Skeletal muscle cell (primary cell): ENCODE data around the gene SSBP3.

Source experiments
- DNase-seq: peaks from one replicate; pipeline ENCODE4 v3.0.0-alpha.2; 2010; ENCODE audit warnings: low read depth
- H3K4me3 ChIP-seq: 2 replicates; pipeline ENCODE4 v1.5.1; 2011; ENCODE audit warnings: low read depth, mild to moderate bottlenecking, control low read depth, low read length, moderate library complexity

The SSBP3 gene

GRCh38 chr1:54279457-54279856 lies 126.7 kb downstream of the SSBP3 start:
- no peak overlapping the region for H3K4me3 ChIP-seq
- DNase-seq, result no peak

GRCh38 chr1:54278941-54279422 lies 127.2 kb downstream of the SSBP3 start:
- H3K4me3 ChIP-seq, result no peak overlapping the region
- no peak for DNase-seq

- DNase-seq, result no peak
- H3K4me3 ChIP-seq, result no peak overlapping the region
These were observed 128.5 kb downstream of the SSBP3 start for GRCh38 chr1:54277451-54278341.

GRCh38 chr1:54276617-54277450 lies 129.4 kb downstream of the SSBP3 start:
- no peak overlapping the region for H3K4me3 ChIP-seq
- no peak for DNase-seq

GRCh38 chr1:54275349-54275748 lies 130.8 kb downstream of the SSBP3 start:
- DNase-seq, result no peak
- no peak overlapping the region for H3K4me3 ChIP-seq

GRCh38 chr1:54274881-54275280 lies 131.3 kb downstream of the SSBP3 start:
- no peak for DNase-seq
- no peak overlapping the region for H3K4me3 ChIP-seq

GRCh38 chr1:54274448-54274847 lies 131.7 kb downstream of the SSBP3 start:
- no peak overlapping the region for H3K4me3 ChIP-seq
- DNase-seq, result no peak

GRCh38 chr1:54273795-54274163 lies 132.4 kb downstream of the SSBP3 start:
- no peak overlapping the region for H3K4me3 ChIP-seq
- DNase-seq, result no peak

- no peak overlapping the region for H3K4me3 ChIP-seq
- DNase-seq, result peak; percentile 77
These were observed 133.0 kb downstream of the SSBP3 start for GRCh38 chr1:54273092-54273794.

- H3K4me3 ChIP-seq, result no peak overlapping the region
- no peak for DNase-seq
These were observed 133.5 kb downstream of the SSBP3 start for GRCh38 chr1:54272772-54273091.

GRCh38 chr1:54272134-54272533 lies 134.1 kb downstream of the SSBP3 start:
- no peak for DNase-seq
- H3K4me3 ChIP-seq, result no peak overlapping the region

- no peak overlapping the region for H3K4me3 ChIP-seq
- DNase-seq, result no peak
These were observed 134.9 kb downstream of the SSBP3 start for GRCh38 chr1:54271341-54271740.

GRCh38 chr1:54270543-54270942 lies 135.7 kb downstream of the SSBP3 start:
- H3K4me3 ChIP-seq, result no peak overlapping the region
- no peak for DNase-seq

- H3K4me3 ChIP-seq, result no peak overlapping the region
- DNase-seq, result no peak
These were observed 137.4 kb downstream of the SSBP3 start for GRCh38 chr1:54268762-54269297.

- DNase-seq, result no peak
- no peak overlapping the region for H3K4me3 ChIP-seq
These were observed 138.1 kb downstream of the SSBP3 start for GRCh38 chr1:54267815-54268761.

GRCh38 chr1:54266908-54267307 lies 139.3 kb downstream of the SSBP3 start:
- no peak for DNase-seq
- no peak overlapping the region for H3K4me3 ChIP-seq

- no peak overlapping the region for H3K4me3 ChIP-seq
- DNase-seq, result no peak
These were observed 140.0 kb downstream of the SSBP3 start for GRCh38 chr1:54266195-54266594.

GRCh38 chr1:54265659-54266058 lies 140.5 kb downstream of the SSBP3 start:
- no peak for DNase-seq
- no peak overlapping the region for H3K4me3 ChIP-seq

- H3K4me3 ChIP-seq, result no peak overlapping the region
- DNase-seq, result no peak
These were observed 141.1 kb downstream of the SSBP3 start for GRCh38 chr1:54265126-54265525.
